ENCODE results near the gene GTF2A1.
"Not testable (repeated sequence)": the region's sequence is repeated elsewhere in the genome, so short reads cannot be mapped to it uniquely, and the experiment has no call there.

The GTF2A1 gene

GRCh38 chr14:81220830-81221578 is at the start of gene GTF2A1:
Gene GTF2A1 (minus strand): TSS chr14:81220959. CDS start chr14:81220518, 441 bp downstream.
- peak; percentile 100 for DNase-seq (ENCODE audit: low spot score)

- no peak for DNase-seq (ENCODE audit: low spot score)
These were observed 49.2 kb upstream of the GTF2A1 start for GRCh38 chr14:81269979-81270375.

GRCh38 chr14:81269100-81269978 is 48.6 kb upstream of the GTF2A1 start:
- no peak for DNase-seq (ENCODE audit: low spot score)

- no peak for DNase-seq (ENCODE audit: low spot score)
These were observed 47.3 kb upstream of the GTF2A1 start for GRCh38 chr14:81268016-81268416.

GRCh38 chr14:81265636-81266169 is 44.9 kb upstream of the GTF2A1 start:
- no peak for DNase-seq (ENCODE audit: low spot score)

- no peak for DNase-seq (ENCODE audit: low spot score)
These were observed 43.9 kb upstream of the GTF2A1 start for GRCh38 chr14:81264671-81265070.

- DNase-seq (ENCODE audit: low spot score) = no peak
These were observed 43.1 kb upstream of the GTF2A1 start for GRCh38 chr14:81263777-81264410.

- no peak for DNase-seq (ENCODE audit: low spot score)
These were observed 40.4 kb upstream of the GTF2A1 start for GRCh38 chr14:81261176-81261575.

- no peak for DNase-seq (ENCODE audit: low spot score)
These were observed 40.0 kb upstream of the GTF2A1 start for GRCh38 chr14:81260732-81261131.

- no peak for DNase-seq (ENCODE audit: low spot score)
These were observed 35.7 kb upstream of the GTF2A1 start for GRCh38 chr14:81256289-81256960.

- no peak for DNase-seq (ENCODE audit: low spot score)
These were observed 31.5 kb upstream of the GTF2A1 start for GRCh38 chr14:81252278-81252677.

- no peak for DNase-seq (ENCODE audit: low spot score)
These were observed 26.6 kb upstream of the GTF2A1 start for GRCh38 chr14:81247271-81247766.

GRCh38 chr14:81246461-81247270 is 25.9 kb upstream of the GTF2A1 start:
- DNase-seq (ENCODE audit: low spot score) = no peak

GRCh38 chr14:81245771-81246170 is 25.0 kb upstream of the GTF2A1 start:
- no peak for DNase-seq (ENCODE audit: low spot score)

GRCh38 chr14:81244431-81244830 is 23.7 kb upstream of the GTF2A1 start:
- DNase-seq (ENCODE audit: low spot score) = not testable (repeated sequence)

GRCh38 chr14:81243499-81243898 is 22.7 kb upstream of the GTF2A1 start:
- DNase-seq (ENCODE audit: low spot score) = no peak

- not testable (repeated sequence) for DNase-seq (ENCODE audit: low spot score)
These were observed 16.1 kb upstream of the GTF2A1 start for GRCh38 chr14:81236849-81237248.

- no peak for DNase-seq (ENCODE audit: low spot score)
These were observed 15.4 kb upstream of the GTF2A1 start for GRCh38 chr14:81236138-81236537.

- DNase-seq (ENCODE audit: low spot score) = no peak
These were observed 14.3 kb upstream of the GTF2A1 start for GRCh38 chr14:81235096-81235495.

GRCh38 chr14:81234278-81234677 is 13.5 kb upstream of the GTF2A1 start:
- no peak for DNase-seq (ENCODE audit: low spot score)

GRCh38 chr14:81233615-81234014 is 12.9 kb upstream of the GTF2A1 start:
- no peak for DNase-seq (ENCODE audit: low spot score)

Data from left forelimb (tissue), 1 donor.